Loucy (cell line): Measurements from ENCODE around the gene RAB11FIP5.

Source experiments
- H2AFZ ChIP-seq: fragments of 200-600 bp; sonication (generic); 2 replicates; pipeline ENCODE4 v1.6.0; 2016; ENCODE audit warnings: antibody characterized with exemption, mild to moderate bottlenecking, low read length, moderate library complexity
- H3F3A ChIP-seq: fragments of 200-600 bp; 2 replicates; pipeline ENCODE4 v1.6.0; 2016; ENCODE audit warnings: antibody characterized with exemption, low read depth, mild to moderate bottlenecking
- H3K27me3 ChIP-seq: fragments of 200-600 bp; sonication (generic); 2 replicates; pipeline ENCODE4 v1.6.1; 2014; ENCODE audit warnings: low read length, mild to moderate bottlenecking; ENCODE audit not compliant: insufficient read depth, poor library complexity, severe bottlenecking
- H3K36me3 ChIP-seq: fragments of 200-600 bp; sonication (generic); 2 replicates; pipeline ENCODE4 v1.6.1; 2016; ENCODE audit warnings: low read length; ENCODE audit not compliant: insufficient read depth
- H3K4me1 ChIP-seq: fragments of 200-600 bp; sonication (generic); 2 replicates; pipeline ENCODE4 v1.5.1; 2014; ENCODE audit warnings: low read length, mild to moderate bottlenecking; ENCODE audit not compliant: insufficient read depth, poor library complexity, severe bottlenecking
- H3K4me2 ChIP-seq: fragments of 200-600 bp; sonication (generic); 2 replicates; pipeline ENCODE4 v1.6.0; 2014; ENCODE audit warnings: antibody characterized with exemption, low read length, low read depth, mild to moderate bottlenecking; ENCODE audit not compliant: poor library complexity, severe bottlenecking
- H3K4me3 ChIP-seq: fragments of 200-600 bp; sonication (generic); 2 replicates; pipeline ENCODE4 v1.5.1; 2014; ENCODE audit warnings: low read length, mild to moderate bottlenecking, mixed read lengths; ENCODE audit not compliant: poor library complexity, severe bottlenecking
- H3K79me2 ChIP-seq: fragments of 200-600 bp; sonication (generic); 2 replicates; pipeline ENCODE4 v1.6.1; 2014; ENCODE audit warnings: low read length; ENCODE audit not compliant: insufficient read depth
- H3K9ac ChIP-seq: fragments of 200-600 bp; sonication (generic); 2 replicates; pipeline ENCODE4 v1.6.0; 2014; ENCODE audit warnings: mild to moderate bottlenecking, low read depth, low read length, moderate library complexity; ENCODE audit not compliant: poor library complexity, severe bottlenecking
- H3K9me2 ChIP-seq: fragments of 200-600 bp; sonication (generic); replicated peaks from 2 replicates; pipeline ENCODE4 v1.6.1; 2016; ENCODE audit warnings: low read depth, low read length, mixed read lengths
- H3K9me3 ChIP-seq: fragments of 200-600 bp; sonication (generic); 2 replicates; pipeline ENCODE4 v1.6.1; 2014; ENCODE audit warnings: mild to moderate bottlenecking, antibody characterized with exemption, low read length, low read depth; ENCODE audit not compliant: insufficient read depth
- H4K20me1 ChIP-seq: fragments of 200-600 bp; sonication (generic); 2 replicates; pipeline ENCODE4 v1.6.0; 2014; ENCODE audit warnings: antibody characterized with exemption, low read length, mild to moderate bottlenecking; ENCODE audit not compliant: insufficient read depth, poor library complexity, severe bottlenecking
- CTCF ChIP-seq: fragments of 200-600 bp; sonication (generic); conservative IDR thresholded peaks from 2 replicates; pipeline ENCODE4 v1.5.1; 2014; ENCODE audit warnings: mild to moderate bottlenecking, antibody characterized with exemption, low read length
- EZH2phosphoT487 ChIP-seq: fragments of 200-600 bp; IDR thresholded peaks from 2 replicates; pipeline ENCODE4 v1.6.1; 2018; ENCODE audit warnings: antibody characterized with exemption, mild to moderate bottlenecking, moderate library complexity, borderline replicate concordance

RAB11FIP5 gene

DNA sequence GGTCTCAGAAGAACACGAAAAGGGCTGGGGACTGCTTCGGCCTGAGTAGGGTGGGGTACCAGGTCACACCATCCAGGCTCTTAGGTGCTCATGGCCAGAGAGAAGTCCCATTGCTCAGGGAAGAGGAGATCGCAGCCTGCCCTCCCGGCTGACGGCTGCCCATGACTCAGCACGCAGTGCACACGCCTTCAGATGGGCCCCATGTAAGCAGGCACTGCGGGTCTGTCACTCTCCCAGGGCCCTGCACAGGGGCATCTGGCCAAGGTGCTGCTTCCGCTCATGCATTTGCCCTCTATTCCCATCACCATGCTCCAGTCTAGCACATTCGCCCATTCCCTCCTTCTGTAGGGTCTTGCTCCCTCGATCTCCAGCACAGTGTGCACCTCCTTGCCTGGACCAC, 76.0 kb downstream of the RAB11FIP5 start:
- no peak overlapping the region for H3K9ac ChIP-seq
- no peak overlapping the region for H3K4me2 ChIP-seq
- H3K27me3 ChIP-seq = no peaks in the 10 kb centered on the region
- no peak overlapping the region for H2AFZ ChIP-seq
- H3K79me2 ChIP-seq = no peaks in the 10 kb centered on the region
- H3F3A ChIP-seq = no peaks in the 10 kb centered on the region
- H3K4me1 ChIP-seq = no peaks in the 10 kb centered on the region
- peaks cover 15% of the 10 kb centered on the region; the same call in 1 of the 2 replicates for H3K36me3 ChIP-seq
- TF ChIP-seq EZH2phosphoT487 (no peak), CTCF (no peak)
- H3K9me3 ChIP-seq = no peaks in the 10 kb centered on the region
- no peak overlapping the region for H3K4me3 ChIP-seq
- H4K20me1 ChIP-seq = no peaks in the 10 kb centered on the region
- H3K9me2 ChIP-seq = no peaks in the 10 kb centered on the region

- H3K9me3 ChIP-seq = no peaks in the 10 kb centered on the region
- no peak overlapping the region for H2AFZ ChIP-seq
- no peaks in the 10 kb centered on the region for H3K4me1 ChIP-seq
- TF ChIP-seq EZH2phosphoT487 (no peak), CTCF (peak; percentile 42)
- no peaks in the 10 kb centered on the region for H4K20me1 ChIP-seq
- H3K9ac ChIP-seq = no peak overlapping the region
- H3F3A ChIP-seq = no peaks in the 10 kb centered on the region
- H3K4me3 ChIP-seq = no peak overlapping the region
- no peaks in the 10 kb centered on the region for H3K79me2 ChIP-seq
- H3K9me2 ChIP-seq = no peaks in the 10 kb centered on the region
- no peak overlapping the region for H3K4me2 ChIP-seq
- H3K27me3 ChIP-seq = no peaks in the 10 kb centered on the region
- peaks cover 15% of the 10 kb centered on the region; the same call in 1 of the 2 replicates for H3K36me3 ChIP-seq
Observed at GRCh38 chr2:73035899-73036711, 76.6 kb downstream of the RAB11FIP5 start.

DNA sequence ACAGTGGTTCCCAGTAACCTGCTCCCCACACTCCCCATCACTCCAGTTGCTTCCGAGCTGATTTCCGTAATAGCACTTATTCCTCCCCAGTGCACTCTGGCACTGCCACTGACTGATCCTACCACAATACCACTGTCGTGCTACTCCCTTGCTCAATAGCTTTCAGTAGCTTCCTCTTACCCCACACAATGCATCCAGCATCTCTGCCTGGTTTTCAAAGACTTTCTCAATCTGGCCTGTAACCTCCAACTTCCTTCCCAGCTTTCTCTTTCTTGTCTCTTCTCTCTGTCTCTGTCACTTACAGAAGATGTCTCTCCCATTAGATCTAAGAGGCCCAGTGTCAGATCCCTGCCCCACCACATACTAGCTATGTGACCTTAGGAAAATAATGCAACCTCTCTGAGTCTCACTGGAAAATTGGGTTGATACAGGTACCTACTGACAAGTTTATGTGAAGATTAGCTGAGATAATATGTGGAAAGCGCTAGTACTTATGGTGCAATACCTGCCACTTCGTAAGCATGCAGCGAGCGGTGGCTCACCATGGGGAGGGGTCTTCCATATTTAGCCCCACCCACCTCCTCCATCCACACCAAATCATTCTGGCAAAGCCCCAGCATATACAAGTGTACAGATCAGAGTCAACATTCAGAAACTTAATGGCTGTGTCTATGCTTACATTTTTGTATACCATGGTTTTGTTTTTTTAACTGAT, 77.9 kb downstream of the RAB11FIP5 start:
- no peak overlapping the region for H3K4me2 ChIP-seq
- H3K4me3 ChIP-seq = no peak overlapping the region
- no peak overlapping the region for H3K9ac ChIP-seq

More for the DNA sequence above, 77.9 kb downstream of the RAB11FIP5 start:
- Histone ChIP-seq H3K9me3 (no peaks in the 10 kb centered on the region), H3F3A (no peaks in the 10 kb centered on the region), H3K9me2 (no peaks in the 10 kb centered on the region), H3K36me3 (peaks cover 7% of the 10 kb centered on the region; the same call in 1 of the 2 replicates), H3K79me2 (no peaks in the 10 kb centered on the region), H3K27me3 (no peaks in the 10 kb centered on the region), H3K4me1 (no peaks in the 10 kb centered on the region), H2AFZ (no peak overlapping the region), H4K20me1 (no peaks in the 10 kb centered on the region)
- no peak for TF ChIP-seq EZH2phosphoT487
- no peak for TF ChIP-seq CTCF
